Renal cortical epithelial cell (primary cell): ENCODE data around the gene KLK12. TPM values are rescaled to one million over a fixed set of nuclear protein-coding genes. Genes with fewer than 3 reads are reported as not detected.
A peak's percentile ranks its signal among the peaks of the same experiment; 100 is the strongest.

Source experiments
- DNase-seq: peaks from one replicate; pipeline ENCODE4 v3.0.0-alpha.2; 2011; ENCODE audit warnings: low read depth
- total RNA-seq: library from RNA; depleted of rRNA; stranded (reverse); fragments of >200 nt; gene quantifications from 2 replicates; pipeline ENCODE4 v1.2.3, GENCODE V29; 2014

Gene KLK12
- total RNA-seq, 1 donor from 2014 or later: not detected

DNA sequence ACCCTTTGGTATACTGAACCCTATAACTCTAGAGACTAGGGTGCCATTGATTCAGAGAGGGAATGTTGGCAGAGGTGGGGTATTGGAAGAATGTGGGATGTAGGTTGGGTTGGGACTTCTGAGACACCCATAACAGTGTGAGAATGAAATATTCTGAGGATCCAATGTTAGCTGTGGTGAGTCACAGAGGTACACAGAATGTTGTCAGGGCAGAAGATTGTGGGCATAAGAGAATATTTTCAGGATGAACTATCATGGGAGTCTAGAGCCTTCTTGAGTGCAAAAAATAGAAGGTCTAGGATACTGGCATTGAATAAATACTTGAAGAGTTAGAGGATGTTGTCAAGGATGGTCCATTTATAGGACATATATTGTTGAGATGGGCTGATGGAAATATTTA lies 21.1 kb upstream of the KLK12 start:
- no peak for DNase-seq

DNA sequence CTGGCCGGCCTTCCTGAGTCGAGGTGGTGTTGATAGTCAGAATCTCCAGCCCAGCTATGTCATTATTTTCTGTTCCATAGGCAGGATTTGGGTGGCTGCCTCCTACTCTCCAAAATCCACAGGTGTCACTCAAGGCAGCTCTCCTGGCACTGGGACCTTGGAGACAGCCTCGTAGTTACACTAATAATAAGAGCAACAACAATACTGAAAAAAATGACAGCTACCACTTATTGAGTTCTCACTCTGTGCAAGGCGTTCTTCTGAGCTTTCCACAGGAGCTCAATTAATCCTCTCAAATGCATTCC lies 12.2 kb upstream of the KLK12 start:
- no peak for DNase-seq

DNA sequence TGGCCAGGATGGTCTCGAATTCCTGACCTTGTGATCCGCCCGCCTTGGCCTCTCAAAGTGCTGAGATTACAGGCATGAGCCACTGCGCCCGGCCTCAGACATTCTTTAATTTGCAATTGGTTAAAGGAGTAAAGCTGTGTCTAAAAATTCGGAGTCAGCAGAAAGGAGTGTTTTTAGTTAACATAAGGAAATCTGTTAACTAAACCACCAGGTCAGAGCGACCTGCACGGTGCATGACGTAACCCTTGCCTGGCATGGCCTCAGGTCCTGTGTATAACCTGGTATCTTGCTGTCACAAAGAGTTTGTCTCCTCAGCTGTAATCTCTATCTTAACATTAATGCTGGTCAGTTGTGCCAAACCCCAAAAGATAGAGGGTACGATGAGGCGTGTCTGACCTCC lies 9.5 kb upstream of the KLK12 start:
- DNase-seq: no peak

- DNase-seq: no peak
These were observed 8.7 kb upstream of the KLK12 start for GRCh38 chr19:51043497-51043896.

- no peak for DNase-seq
These were observed 5.3 kb upstream of the KLK12 start for GRCh38 chr19:51040151-51040550.

GRCh38 chr19:51036519-51036918 lies 1.7 kb upstream of the KLK12 start:
- no peak for DNase-seq

DNA sequence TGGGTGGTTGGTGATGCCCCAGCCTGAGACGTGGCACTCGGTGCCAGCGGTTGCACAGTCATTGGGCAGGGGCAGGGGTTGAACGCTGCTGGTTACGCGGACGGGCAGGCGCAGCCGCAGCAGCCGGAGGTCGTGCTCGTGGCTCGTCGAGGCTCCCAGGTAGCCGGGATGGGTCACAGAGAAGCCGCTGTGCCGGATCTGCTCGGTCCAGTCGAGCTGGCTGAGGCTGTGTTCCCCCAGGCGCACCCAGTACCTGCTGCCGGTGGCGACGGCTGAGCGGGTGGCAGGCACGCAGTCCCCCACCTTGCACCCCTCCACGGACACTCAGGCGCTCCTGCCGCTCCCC lies 2.9 kb downstream of the KLK12 start:
- DNase-seq: no peak

DNA sequence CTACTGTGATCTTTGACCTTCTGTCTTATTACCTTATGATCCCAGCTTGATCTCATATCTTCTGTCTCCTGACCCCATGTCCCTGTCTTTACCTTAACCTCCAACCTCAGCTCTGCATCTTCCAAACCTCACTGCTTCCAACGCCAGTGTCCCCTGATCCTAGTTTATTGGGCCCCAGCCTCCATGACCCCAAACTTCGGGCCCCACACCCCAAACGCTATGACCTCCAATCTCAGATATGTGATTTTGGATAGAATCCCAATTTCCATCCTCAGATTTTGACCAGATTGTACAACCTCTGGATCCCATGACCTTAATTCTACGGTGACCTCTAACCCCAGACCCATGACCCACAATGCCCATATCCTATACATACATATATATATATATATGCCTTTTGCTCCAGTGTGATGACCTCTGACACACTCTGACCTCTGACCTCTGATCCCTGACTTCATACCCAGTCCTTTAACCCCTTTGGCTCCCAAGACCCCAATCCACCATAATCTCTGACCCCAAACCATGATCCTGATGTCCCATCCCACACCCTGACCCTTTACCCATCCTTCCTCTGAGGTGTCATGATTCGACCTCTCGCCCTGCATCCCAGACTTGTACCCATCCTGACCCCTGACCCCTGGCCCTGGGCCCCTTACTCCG lies 3.5 kb downstream of the KLK12 start:
- no peak for DNase-seq

- DNase-seq: no peak
These were observed 4.2 kb downstream of the KLK12 start for GRCh38 chr19:51030631-51031030.

GRCh38 chr19:51029718-51030117 lies 5.1 kb downstream of the KLK12 start:
- DNase-seq: no peak

DNA sequence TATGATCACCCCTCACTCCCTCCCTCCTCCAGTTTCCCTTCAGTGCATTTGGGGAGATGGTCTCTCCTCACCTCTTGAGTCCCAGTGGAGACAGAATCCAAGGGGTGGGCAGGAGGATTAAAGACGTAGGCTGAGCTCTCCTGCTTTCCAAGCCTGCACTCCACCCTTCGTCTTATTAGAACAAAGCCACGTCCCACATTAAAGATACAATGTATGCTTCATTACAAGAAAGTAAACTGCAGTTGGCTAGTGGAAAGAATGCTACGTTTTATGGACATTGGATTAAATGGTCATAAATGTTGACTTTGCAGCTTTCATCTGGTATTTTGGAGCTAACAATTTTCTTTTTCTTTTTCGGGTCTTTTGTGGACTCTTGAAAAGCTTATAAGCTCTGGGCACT lies 6.9 kb downstream of the KLK12 start:
- DNase-seq: no peak

DNA sequence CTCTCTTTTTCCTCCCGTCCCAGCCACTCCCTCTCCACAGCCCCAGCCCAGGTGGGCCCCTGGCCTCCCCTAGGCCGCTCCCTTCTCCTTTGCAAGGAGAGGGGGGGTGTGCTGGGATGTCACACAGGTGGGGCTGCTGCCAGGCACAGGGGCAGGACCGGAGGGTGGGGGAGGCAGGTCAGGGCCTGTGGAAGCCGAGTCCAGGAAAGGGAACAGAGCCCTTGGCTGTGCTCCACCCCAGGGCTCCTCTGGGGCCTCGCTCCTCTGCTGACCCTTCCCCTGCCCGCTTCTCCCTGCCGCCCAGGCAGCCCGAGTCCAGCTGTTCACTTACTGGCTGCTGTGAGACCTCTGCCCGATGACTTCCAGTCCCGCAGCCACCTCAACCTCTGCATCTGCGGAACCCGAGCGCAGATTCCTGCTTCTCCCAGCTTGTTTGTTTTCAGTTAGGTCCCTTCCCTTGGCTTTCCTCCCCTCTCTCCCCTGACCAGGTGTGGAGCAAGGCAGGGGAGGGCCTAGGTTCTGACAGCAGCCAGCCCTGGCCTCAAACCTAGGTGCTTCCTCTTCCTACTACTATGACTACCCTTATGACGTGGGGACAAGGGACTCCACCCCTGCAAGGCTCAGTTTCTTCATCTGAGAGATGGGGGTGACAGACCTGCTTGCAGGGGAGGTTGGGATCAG lies 7.5 kb downstream of the KLK12 start:
- no peak for DNase-seq

DNA sequence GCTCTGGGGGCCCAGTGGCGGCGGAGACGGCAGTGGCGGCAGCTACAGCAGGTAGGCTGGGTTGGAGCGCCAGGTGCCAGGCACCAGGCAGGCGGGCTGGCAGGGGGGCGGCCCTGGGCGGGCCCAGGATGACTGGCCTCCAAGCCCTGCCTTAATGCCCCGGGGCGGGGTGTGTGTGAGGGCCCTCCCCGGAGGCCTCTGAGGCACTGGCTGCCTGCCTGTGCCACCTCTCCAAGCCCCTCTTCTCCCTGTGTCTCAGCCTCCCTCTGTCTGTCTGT lies 8.3 kb downstream of the KLK12 start, which contains the start of gene KLK11:
KLK11 (minus strand) TSS at position 63 of the 278 bp plus-strand sequence. CDS start 985 bp downstream, outside the sequence.
- DNase-seq: no peak

DNA sequence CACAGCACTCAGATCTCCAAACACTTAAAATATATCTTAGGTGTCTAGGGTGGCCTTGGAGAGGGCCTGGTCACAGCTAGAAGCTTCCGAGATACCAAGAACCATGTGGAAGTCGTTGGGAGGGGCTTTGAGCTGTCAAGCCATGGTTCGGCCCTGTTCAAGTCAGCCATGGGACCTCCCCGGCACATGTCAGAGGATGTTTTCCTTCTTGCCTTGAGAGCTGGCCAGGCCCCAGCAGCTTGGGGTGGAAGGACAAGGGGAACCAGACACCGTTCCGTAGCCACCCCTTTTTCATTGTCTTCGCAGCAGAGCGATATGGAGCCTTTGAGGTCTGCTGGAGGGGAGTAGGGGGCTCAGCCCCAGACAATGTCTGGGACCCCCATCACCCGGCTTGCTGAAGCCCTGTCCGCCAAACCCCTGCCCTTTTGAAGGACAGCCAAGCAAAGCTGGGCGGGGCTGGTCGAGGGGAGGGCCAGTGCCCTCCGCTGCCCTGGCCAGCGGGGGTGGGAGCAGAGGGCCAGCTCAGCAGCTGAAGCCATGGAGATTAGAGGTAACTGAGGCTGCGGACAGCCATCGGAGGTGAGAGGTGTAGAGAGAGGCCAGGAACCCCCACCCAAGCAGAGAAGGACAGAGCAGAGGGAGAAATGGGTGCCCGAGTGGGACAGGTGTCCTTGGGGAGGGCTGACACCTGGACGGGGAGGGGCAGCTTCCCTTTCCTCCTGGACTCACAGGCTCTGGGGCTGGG lies 8.8 kb downstream of the KLK12 start:
- no peak for DNase-seq

GRCh38 chr19:51025401-51025800 lies 9.4 kb downstream of the KLK12 start:
- no peak for DNase-seq

GRCh38 chr19:51024924-51025323 lies 9.9 kb downstream of the KLK12 start:
- DNase-seq: no peak

DNA sequence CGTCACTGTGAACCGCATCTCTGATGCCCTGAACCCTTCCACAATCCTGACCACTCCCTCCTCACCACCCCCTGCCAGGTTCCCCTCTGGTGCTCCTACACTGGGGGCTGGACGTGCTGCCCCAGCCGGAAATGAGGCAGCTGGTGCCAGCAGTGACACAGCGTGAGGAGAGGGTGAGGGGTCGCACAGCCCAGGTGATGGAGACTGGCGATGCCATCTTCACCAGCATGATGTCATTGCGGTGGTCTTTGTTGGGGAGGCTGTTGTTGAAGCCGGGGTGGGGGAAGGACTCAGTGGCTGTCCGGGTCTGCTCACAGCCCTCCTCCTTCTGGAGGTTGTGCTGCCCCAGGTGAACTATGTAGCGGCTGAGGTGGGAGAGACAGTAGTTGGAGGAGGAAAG lies 10.9 kb downstream of the KLK12 start:
- no peak for DNase-seq

GRCh38 chr19:51022526-51022925 lies 12.3 kb downstream of the KLK12 start:
- no peak for DNase-seq

GRCh38 chr19:51020988-51021651 lies 13.7 kb downstream of the KLK12 start:
- DNase-seq: peak; percentile 51

- no peak for DNase-seq
These were observed 15.3 kb downstream of the KLK12 start, which contains the start of gene KLK10 for GRCh38 chr19:51019544-51019925. Gene KLK10, minus strand, starts transcription at chr19:51019709. Its CDS starts 579 bp downstream, at chr19:51019130.

DNA sequence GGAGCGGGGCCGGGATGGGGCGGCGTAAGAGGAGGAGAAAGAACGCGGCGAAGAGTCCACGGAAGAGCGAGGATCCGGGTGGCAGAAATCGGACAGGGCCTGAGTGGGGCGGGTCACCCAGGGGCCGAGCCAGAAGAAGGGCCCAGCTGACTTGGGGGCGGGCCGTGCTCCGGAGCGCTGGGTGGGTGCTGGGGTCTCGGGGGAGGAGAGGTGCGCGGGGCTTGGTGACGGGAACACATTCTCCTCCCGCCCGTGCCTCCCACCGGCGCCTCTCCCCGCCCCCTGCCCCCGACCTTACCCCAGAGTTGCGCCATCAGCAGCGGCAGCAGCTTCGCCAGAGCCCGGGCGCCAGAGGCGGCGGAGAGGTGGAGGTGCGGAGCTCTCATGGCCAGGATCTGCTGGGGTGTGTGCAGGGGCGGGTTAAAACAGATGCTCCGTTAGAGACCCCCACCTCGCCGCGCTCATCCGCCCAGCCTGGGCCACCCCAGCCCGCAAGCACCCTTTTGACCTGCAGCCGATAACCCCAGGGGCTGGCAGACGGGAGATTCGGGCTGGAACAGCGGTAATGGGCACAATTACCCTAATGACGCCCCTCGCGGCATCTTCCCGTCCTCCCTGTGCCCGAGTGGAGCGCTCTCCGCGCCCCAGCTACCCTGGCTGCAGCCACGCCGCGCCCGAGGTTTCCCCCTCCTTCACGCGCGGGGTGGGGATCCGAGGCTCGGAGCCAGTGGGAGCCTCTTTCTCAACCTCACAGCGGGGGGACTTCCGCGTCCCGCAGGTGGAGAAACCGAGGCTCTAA lies 15.9 kb downstream of the KLK12 start:
- peak; percentile 5 for DNase-seq
